ENCODE data around the gene SRPX2.

The SRPX2 gene

GRCh38 chrX:100649550-100650356, 5.8 kb downstream of the SRPX2 start:
- TF ChIP-seq, protein P1, sequence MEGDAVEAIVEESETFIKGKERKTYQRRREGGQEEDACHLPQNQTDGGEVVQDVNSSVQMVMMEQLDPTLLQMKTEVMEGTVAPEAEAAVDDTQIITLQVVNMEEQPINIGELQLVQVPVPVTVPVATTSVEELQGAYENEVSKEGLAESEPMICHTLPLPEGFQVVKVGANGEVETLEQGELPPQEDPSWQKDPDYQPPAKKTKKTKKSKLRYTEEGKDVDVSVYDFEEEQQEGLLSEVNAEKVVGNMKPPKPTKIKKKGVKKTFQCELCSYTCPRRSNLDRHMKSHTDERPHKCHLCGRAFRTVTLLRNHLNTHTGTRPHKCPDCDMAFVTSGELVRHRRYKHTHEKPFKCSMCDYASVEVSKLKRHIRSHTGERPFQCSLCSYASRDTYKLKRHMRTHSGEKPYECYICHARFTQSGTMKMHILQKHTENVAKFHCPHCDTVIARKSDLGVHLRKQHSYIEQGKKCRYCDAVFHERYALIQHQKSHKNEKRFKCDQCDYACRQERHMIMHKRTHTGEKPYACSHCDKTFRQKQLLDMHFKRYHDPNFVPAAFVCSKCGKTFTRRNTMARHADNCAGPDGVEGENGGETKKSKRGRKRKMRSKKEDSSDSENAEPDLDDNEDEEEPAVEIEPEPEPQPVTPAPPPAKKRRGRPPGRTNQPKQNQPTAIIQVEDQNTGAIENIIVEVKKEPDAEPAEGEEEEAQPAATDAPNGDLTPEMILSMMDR (conservative IDR thresholded peaks at IDR 0.05; ENCODE audit: low read depth, low read length), result no peak
- H3K4me3 ChIP-seq (ENCODE audit: low read length), result no peak overlapping the region
- DNase-seq (ENCODE audit: low read depth), result no peak

DNA sequence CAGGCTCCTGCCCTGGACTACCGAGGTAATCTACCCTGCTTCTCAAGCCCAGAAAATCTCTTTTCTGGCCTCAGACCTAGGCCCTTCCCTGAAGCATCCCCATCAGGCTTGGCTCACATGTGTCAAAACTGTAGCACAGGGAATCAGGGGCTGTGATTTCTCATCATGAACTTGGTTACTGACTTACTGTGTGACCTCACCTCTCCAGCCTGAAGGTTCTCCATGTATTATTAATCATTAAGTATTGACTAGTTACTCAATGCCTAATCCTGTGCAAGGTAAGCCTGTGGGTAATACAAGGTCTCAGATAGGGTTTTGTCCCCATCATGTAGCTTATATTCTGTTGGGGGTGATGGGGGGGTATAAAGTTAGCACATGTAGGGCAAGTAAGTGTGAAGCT, 6.8 kb downstream of the SRPX2 start:
- DNase-seq (ENCODE audit: low read depth), result no peak
- TF ChIP-seq, protein P1 (conservative IDR thresholded peaks at IDR 0.05; ENCODE audit: low read depth, low read length), result no peak
- no peak overlapping the region for H3K4me3 ChIP-seq (ENCODE audit: low read length)

DNA sequence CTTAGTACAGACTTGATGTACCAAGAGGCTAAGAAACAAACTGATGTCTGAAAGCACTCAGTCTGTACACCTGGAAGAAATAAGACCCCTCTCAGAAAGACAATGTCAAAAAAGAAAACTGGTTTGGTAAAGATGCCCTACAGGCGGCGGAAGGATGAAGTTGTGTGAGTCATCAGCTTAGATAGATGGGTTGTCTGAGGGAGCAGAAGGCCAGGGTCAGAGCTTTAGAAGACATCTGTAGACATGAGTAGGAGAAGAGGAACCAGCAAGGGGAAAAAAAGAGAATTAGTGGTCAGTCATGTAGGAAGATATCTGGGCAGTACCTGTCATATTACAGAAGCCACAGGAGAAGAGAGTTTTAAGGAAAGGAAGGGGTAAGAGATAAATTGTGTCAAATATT, 8.3 kb downstream of the SRPX2 start:
- TF ChIP-seq, protein P1 (conservative IDR thresholded peaks at IDR 0.05; ENCODE audit: low read depth, low read length), result no peak
- H3K4me3 ChIP-seq (ENCODE audit: low read length), result no peak overlapping the region
- no peak for DNase-seq (ENCODE audit: low read depth)

- H3K4me3 ChIP-seq (ENCODE audit: low read length), result no peak overlapping the region
- DNase-seq (ENCODE audit: low read depth), result no peak
- TF ChIP-seq, protein P1 (conservative IDR thresholded peaks at IDR 0.05; ENCODE audit: low read depth, low read length), result peak; percentile 26
Measured at GRCh38 chrX:100654261-100654660, 10.3 kb downstream of the SRPX2 start.

GRCh38 chrX:100658941-100659381, 15.0 kb downstream of the SRPX2 start:
- TF ChIP-seq, protein P1 (conservative IDR thresholded peaks at IDR 0.05; ENCODE audit: low read depth, low read length), result no peak
- no peak overlapping the region for H3K4me3 ChIP-seq (ENCODE audit: low read length)

GRCh38 chrX:100659431-100660137, 15.6 kb downstream of the SRPX2 start:
- DNase-seq (ENCODE audit: low read depth), result no peak
- H3K4me3 ChIP-seq (ENCODE audit: low read length), result no peak overlapping the region
- TF ChIP-seq, protein P1 (conservative IDR thresholded peaks at IDR 0.05; ENCODE audit: low read depth, low read length), result no peak

More at GRCh38 chrX:100658941-100659381, 15.0 kb downstream of the SRPX2 start:
- no peak for DNase-seq (ENCODE audit: low read depth)
